HPDE6-E6E7 (cell line): ENCODE measurements around the gene SMAD5.

Experiments used
- DNase-seq: peaks from one replicate; pipeline ENCODE4 v3.0.0; 2011; ENCODE audit warnings: missing footprints; ENCODE audit errors: extremely low spot score

SMAD5 gene

DNA sequence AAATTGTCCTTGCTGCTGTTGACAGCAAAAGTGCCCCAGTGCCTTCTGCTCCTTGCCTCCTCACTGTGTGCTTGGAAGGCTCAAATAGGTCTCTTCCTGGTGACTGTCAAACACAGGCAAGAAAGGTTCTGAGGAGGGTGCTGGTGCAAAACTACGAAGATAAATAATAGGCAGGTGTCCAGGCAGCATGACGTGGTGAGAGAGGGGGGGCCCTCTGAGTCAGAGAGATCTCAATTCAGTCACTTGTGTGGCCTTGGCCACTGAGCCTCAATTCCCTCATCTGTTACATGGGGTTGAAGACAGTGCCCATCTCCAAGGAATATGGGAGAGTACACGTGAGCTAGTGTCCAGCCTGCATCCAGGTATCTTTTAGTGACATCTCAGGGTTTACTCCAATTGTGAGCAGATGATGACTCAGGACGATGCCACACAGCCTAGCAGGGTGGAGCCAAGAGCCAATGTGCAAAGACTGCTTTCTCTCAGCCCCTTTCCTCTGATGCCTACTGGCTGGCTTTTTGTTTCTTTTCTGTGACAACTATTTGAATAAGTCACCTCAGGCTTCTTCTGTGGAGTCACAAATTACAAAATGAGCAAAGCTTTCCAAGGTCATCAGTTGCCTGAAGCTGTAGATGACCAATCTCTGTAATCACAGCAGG is 90.1 kb downstream of the SMAD5 start:
- no peak for DNase-seq

- DNase-seq, result no peak
Measured at GRCh38 chr5:136225796-136226195, 93.2 kb downstream of the SMAD5 start.

GRCh38 chr5:136226401-136226800 is 93.8 kb downstream of the SMAD5 start:
- no peak for DNase-seq

GRCh38 chr5:136228136-136228757 is 95.6 kb downstream of the SMAD5 start:
- DNase-seq, result no peak

GRCh38 chr5:136230176-136230575 is 97.5 kb downstream of the SMAD5 start:
- no peak for DNase-seq

- DNase-seq, result no peak
Measured at GRCh38 chr5:136232316-136232715, 99.7 kb downstream of the SMAD5 start.
